ENCODE measurements around the gene MRPS5.

- TF ChIP-seq GATA3 (IDR thresholded peaks at IDR 0.05; ENCODE audit: low read depth, low read length): no peak
- no peak for TF ChIP-seq GATA2 (IDR thresholded peaks at IDR 0.05; ENCODE audit: low read depth, low read length)
Measured at GRCh38 chr2:95149397-95149984, 27.9 kb upstream of the MRPS5 start.

Measured in SH-SY5Y (cell line).